ENCODE data around the gene NHSL2. TPM values are rescaled to one million over a fixed set of nuclear protein-coding genes. Genes with fewer than 3 reads are reported as not detected.
"Not testable (repeated sequence)": the region's sequence is repeated elsewhere in the genome, so short reads cannot be mapped to it uniquely, and the experiment has no call there.

The NHSL2 gene
- total RNA-seq, 1 donor from 2014 or later: 11.3 TPM

DNA sequence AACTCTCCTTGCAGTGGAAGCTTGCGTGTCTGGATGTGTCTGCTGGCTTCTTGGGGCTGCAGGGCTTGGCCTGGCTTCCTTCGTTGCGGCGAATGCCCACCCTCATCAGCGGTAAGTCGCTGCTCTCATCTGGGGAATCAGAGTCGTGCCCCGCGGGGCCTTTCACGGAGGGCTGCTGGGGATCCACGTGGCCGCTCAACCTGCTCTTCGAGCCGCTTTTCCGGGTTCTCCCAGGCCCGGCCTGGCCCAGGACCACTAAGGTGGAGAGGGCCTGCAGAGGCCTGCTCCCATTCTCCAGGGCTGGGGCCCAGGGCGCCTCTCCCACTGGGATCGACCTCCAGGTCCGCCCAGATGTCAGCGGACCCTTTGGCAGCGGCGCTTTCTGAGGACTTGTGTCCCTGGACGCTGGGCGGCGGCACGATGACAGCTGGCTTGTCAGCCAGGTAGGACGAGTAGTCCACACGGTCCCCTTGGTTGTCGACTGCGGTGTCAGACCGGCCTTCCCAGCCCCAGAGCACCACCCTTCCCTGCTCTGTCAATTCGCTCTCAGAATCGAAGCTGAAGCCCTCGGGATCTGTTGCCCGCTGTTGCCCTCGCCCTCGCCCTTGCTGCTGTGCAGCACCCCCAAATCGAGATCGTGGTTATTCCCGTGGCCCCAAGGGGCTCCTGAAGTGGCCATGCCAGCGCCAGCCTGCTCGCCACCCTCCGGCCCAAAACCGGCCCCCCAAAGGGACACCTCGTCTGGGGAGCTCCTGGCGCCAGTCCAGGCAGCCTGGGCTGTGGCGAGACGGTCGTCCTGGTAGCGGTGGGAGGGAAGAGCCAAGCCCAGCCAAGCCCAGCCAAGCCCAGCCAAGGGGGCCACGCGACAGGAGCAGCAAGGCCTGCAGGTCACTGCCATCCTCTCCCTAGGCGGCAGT, 37.8 kb upstream of the NHSL2 start:
- no peak overlapping the region for H3K27ac Mint-ChIP-seq
- TF ChIP-seq, protein P1, sequence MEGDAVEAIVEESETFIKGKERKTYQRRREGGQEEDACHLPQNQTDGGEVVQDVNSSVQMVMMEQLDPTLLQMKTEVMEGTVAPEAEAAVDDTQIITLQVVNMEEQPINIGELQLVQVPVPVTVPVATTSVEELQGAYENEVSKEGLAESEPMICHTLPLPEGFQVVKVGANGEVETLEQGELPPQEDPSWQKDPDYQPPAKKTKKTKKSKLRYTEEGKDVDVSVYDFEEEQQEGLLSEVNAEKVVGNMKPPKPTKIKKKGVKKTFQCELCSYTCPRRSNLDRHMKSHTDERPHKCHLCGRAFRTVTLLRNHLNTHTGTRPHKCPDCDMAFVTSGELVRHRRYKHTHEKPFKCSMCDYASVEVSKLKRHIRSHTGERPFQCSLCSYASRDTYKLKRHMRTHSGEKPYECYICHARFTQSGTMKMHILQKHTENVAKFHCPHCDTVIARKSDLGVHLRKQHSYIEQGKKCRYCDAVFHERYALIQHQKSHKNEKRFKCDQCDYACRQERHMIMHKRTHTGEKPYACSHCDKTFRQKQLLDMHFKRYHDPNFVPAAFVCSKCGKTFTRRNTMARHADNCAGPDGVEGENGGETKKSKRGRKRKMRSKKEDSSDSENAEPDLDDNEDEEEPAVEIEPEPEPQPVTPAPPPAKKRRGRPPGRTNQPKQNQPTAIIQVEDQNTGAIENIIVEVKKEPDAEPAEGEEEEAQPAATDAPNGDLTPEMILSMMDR (conservative IDR thresholded peaks at IDR 0.05): no peak
- H3K36me3 Mint-ChIP-seq: no peaks in the 10 kb centered on the region
- DNase-seq (ENCODE audit: extremely low spot score, unreplicated experiment): no peak
- H3K27me3 Mint-ChIP-seq: peaks cover 8% of the 10 kb centered on the region
- no peaks in the 10 kb centered on the region for H3K9me3 Mint-ChIP-seq
- H3K4me3 Mint-ChIP-seq: no peak overlapping the region
- no peaks in the 10 kb centered on the region for H3K4me1 Mint-ChIP-seq (ENCODE audit: unreplicated experiment)

DNA sequence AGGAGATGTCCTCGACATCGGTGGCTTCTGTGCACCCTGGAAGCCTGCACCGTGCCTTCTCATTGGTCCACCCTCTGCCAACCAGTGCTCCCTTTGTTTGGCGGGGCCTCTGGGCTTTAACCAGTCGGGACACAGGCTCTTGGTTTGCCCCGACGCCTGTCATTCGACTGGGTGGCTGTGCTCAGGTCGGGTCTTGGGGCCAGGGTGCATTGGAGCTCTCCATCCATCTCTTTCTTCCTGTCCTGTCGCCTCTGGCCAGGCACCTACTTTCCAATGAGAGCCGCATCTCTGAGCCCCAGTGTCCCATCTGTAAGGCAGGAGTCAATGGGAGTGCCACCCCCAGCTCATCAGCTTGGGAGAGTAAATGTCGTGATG, 37.2 kb upstream of the NHSL2 start:
- TF ChIP-seq, protein P1 (conservative IDR thresholded peaks at IDR 0.05): no peak
- Mint-ChIP-seq H3K9me3 (no peaks in the 10 kb centered on the region), H3K4me1 (ENCODE audit: unreplicated experiment) (no peaks in the 10 kb centered on the region), H3K4me3 (no peak overlapping the region), H3K27ac (no peak overlapping the region), H3K27me3 (peaks cover 6% of the 10 kb centered on the region), H3K36me3 (no peaks in the 10 kb centered on the region)
- no peak for DNase-seq (ENCODE audit: extremely low spot score, unreplicated experiment)

DNA sequence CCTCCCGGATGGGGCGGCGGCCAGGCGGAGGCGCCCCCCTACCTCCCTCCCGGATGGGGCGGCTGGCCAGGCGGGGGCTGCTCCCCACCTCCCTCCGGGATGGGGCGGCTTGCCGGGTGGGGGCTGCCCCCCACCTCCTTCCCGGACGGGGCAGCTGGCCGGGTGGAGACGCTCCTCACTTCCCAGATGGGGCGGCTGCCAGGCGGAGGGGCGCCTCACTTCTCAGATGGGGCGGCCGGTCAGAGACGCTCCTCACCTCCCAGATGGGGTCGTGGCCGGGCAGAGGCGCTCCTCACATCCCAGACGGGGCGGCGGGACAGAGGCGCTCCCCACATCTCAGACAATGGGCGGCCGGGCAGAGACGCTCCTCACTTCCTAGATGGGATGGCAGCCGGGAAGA, 33.8 kb upstream of the NHSL2 start:
- not testable (repeated sequence) for H3K4me3 Mint-ChIP-seq; H3K27ac Mint-ChIP-seq; H3K27me3 Mint-ChIP-seq; H3K4me1 Mint-ChIP-seq (ENCODE audit: unreplicated experiment); H3K9me3 Mint-ChIP-seq; DNase-seq (ENCODE audit: extremely low spot score, unreplicated experiment); H3K36me3 Mint-ChIP-seq

DNA sequence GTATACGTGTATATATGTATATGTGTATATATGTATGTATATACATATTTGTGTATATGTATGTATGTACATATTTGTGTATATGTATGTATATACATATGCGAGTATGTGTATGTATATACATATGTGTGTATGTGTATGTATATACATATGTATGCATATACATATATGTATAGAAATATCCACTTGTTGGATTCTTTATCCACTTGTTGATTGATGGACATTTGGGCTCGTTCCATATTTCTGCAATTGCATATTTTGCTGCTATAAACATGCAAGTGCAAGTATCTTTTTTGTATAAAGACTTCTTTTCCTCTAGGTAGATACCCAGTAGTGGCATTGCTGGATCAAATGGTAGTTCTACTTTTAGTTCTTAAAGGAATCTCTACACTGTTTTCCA, 25.5 kb upstream of the NHSL2 start:
- Mint-ChIP-seq H3K27ac (no peak overlapping the region), H3K4me3 (no peak overlapping the region), H3K9me3 (peaks cover 6% of the 10 kb centered on the region), H3K36me3 (no peaks in the 10 kb centered on the region), H3K27me3 (no peaks in the 10 kb centered on the region), H3K4me1 (ENCODE audit: unreplicated experiment) (no peaks in the 10 kb centered on the region)
- no peak for DNase-seq (ENCODE audit: extremely low spot score, unreplicated experiment)
- TF ChIP-seq, protein P1 (conservative IDR thresholded peaks at IDR 0.05): no peak

DNA sequence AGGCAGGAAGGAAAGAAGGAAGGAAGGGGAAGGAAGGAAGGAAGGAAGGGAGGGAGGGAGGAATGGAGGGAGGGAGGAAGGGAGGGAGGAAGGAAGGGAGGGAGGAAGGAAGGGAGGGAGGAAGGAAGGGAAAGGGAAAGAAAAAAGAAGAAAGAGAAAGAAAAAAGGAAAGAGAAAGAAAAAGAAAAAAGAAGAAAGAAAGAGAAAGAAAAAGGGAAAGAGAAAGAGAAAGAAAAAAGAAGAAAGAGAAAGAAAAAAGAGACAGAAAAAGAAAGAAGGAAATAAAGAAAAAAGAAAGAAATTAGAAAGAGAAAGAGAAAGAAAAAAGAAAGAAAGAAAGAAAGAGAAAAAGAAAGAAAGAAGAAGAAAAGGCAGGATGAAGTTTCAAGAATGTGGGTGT, 15.0 kb upstream of the NHSL2 start:
- TF ChIP-seq, protein P1 (conservative IDR thresholded peaks at IDR 0.05): no peak
- peaks cover 4% of the 10 kb centered on the region for H3K27me3 Mint-ChIP-seq
- no peak overlapping the region for H3K4me3 Mint-ChIP-seq
- H3K27ac Mint-ChIP-seq: no peak overlapping the region
- H3K9me3 Mint-ChIP-seq: peaks cover 3% of the 10 kb centered on the region
- no peaks in the 10 kb centered on the region for H3K36me3 Mint-ChIP-seq
- DNase-seq (ENCODE audit: extremely low spot score, unreplicated experiment): no peak
- no peaks in the 10 kb centered on the region for H3K4me1 Mint-ChIP-seq (ENCODE audit: unreplicated experiment)

DNA sequence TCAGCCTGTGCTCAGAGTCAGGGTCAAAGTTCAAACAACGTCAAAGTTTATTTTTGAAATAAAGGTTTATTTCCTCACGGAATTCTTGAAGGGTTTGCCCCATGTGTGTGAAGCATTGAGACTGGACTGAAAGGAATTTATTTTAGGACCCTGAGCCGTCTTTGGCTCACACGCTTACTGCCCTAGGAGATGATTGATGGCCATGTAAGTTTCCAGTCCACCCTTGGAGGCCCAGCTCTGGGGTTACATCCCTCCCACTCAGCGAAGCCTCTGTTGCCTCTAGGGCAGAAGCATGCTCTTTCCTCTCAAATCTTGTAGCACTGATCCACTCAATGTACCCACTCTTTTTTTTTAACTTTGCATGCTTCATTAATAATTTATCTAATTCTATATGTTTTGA, 4.5 kb upstream of the NHSL2 start:
- DNase-seq (ENCODE audit: extremely low spot score, unreplicated experiment): no peak
- H3K4me3 Mint-ChIP-seq: no peak overlapping the region
- H3K27me3 Mint-ChIP-seq: peaks cover 15% of the 10 kb centered on the region
- H3K27ac Mint-ChIP-seq: no peak overlapping the region
- TF ChIP-seq, protein P1 (conservative IDR thresholded peaks at IDR 0.05): no peak
- H3K4me1 Mint-ChIP-seq (ENCODE audit: unreplicated experiment): no peaks in the 10 kb centered on the region
- H3K36me3 Mint-ChIP-seq: no peaks in the 10 kb centered on the region
- H3K9me3 Mint-ChIP-seq: no peaks in the 10 kb centered on the region
